IMR-90 (cell line): ENCODE measurements around the gene SIGLECL1. TPM values are rescaled to one million over a fixed set of nuclear protein-coding genes. Genes with fewer than 3 reads are reported as not detected.

Source experiments
- ATAC-seq: fragments of 200-7000 bp; cut with Tn5 transposase; 2 replicates; pipeline ENCODE4 v1.9.1; 2020; ENCODE audit warnings: low read depth, mild to moderate bottlenecking, moderate library complexity
- BruUV-seq: library from RNA; stranded (reverse); fragments of 400-500 nt; replicated peaks from 2 replicates; lab custom pipeline; 2021; lab: Mats Ljungman, UMichigan
- CTCF ChIA-PET: fragments of 300-600 bp; formaldehyde crosslinking; extraction: SDS; loops from one replicate; lab custom pipeline; 2021; ENCODE audit warnings: antibody characterized with exemption; lab: Yijun Ruan, JAX
- POLR2A ChIA-PET: fragments of 300-600 bp; sonication (Branson Sonifier 250); formaldehyde crosslinking; loops from one replicate; lab custom pipeline; 2022; ENCODE audit warnings: antibody characterized with exemption; ENCODE audit not compliant: unreplicated experiment; lab: Charles Lee
- DNase-seq: peaks from one replicate; pipeline ENCODE4 v3.0.0; 2013
- H2AFZ ChIP-seq: replicated peaks from 2 replicates; pipeline ENCODE3; 2013; ENCODE audit warnings: low read length, mild to moderate bottlenecking; ENCODE audit not compliant: poor library complexity
- H2AK5ac ChIP-seq: 2 replicates; pipeline ENCODE4 v1.6.1; 2013; ENCODE audit warnings: low read depth, low read length, inconsistent platforms
- H2AK9ac ChIP-seq: replicated peaks from 2 replicates; pipeline ENCODE3; 2013; ENCODE audit warnings: mild to moderate bottlenecking, low read depth, low read length, moderate library complexity; ENCODE audit not compliant: poor library complexity
- H2BK120ac ChIP-seq: 2 replicates; pipeline ENCODE4 v1.6.1; 2013; ENCODE audit warnings: low read depth, low read length, inconsistent platforms
- H2BK15ac ChIP-seq: 3 replicates; pipeline ENCODE4 v1.6.1; 2013; ENCODE audit warnings: low read depth, low read length, inconsistent platforms
- H2BK20ac ChIP-seq: 2 replicates; pipeline ENCODE4 v1.6.1; 2013; ENCODE audit warnings: low read depth, mild to moderate bottlenecking, inconsistent platforms, low read length, moderate library complexity
- H2BK5ac ChIP-seq: 2 replicates; pipeline ENCODE4 v1.6.1; 2013; ENCODE audit warnings: mild to moderate bottlenecking, low read depth, low read length, inconsistent platforms; ENCODE audit not compliant: poor library complexity, severe bottlenecking
- H3K14ac ChIP-seq: replicated peaks from 2 replicates; pipeline ENCODE4 v1.6.1; 2013; ENCODE audit warnings: low read depth, low read length, inconsistent platforms
- H3K18ac ChIP-seq: 2 replicates; pipeline ENCODE4 v1.6.1; 2013; ENCODE audit warnings: low read depth, low read length, control low read depth
- H3K23ac ChIP-seq: 2 replicates; pipeline ENCODE4 v1.6.1; 2013; ENCODE audit warnings: low read depth, low read length, inconsistent platforms
- H3K27ac ChIP-seq: 2 replicates; pipeline ENCODE4 v1.5.1; 2013; ENCODE audit warnings: mild to moderate bottlenecking, control low read depth, low read length; ENCODE audit not compliant: insufficient read depth
- H3K27me3 ChIP-seq: 2 replicates; pipeline ENCODE4 v1.6.1; 2013; ENCODE audit warnings: low read length; ENCODE audit not compliant: control insufficient read depth, insufficient read depth
- H3K36me3 ChIP-seq: 2 replicates; pipeline ENCODE4 v1.6.1; 2013; ENCODE audit warnings: low read length, mixed read lengths; ENCODE audit not compliant: control insufficient read depth, insufficient read depth
- H3K4ac ChIP-seq: 2 replicates; pipeline ENCODE4 v1.6.1; 2013; ENCODE audit warnings: low read depth, low read length, inconsistent platforms
- H3K4me1 ChIP-seq: 2 replicates; pipeline ENCODE4 v1.6.1; 2013; ENCODE audit warnings: low read length, mixed read lengths; ENCODE audit not compliant: control insufficient read depth, insufficient read depth
- H3K4me2 ChIP-seq: 2 replicates; pipeline ENCODE4 v1.6.1; 2013; ENCODE audit warnings: low read depth, mild to moderate bottlenecking, control low read depth, low read length, moderate library complexity
- H3K4me3 ChIP-seq: 2 replicates; pipeline ENCODE4 v1.5.1; 2013; ENCODE audit warnings: low read depth, mild to moderate bottlenecking, control low read depth, low read length, moderate library complexity; ENCODE audit not compliant: insufficient read depth
- H3K56ac ChIP-seq: 2 replicates; pipeline ENCODE4 v1.6.1; 2013; ENCODE audit warnings: low read length, inconsistent platforms; ENCODE audit not compliant: insufficient read depth; ENCODE audit errors: extremely low read depth
- H3K79me1 ChIP-seq, 2 experiments: 2 replicates each; pipeline ENCODE4 v1.6.1; 2013; ENCODE audit warnings: low read length in 2 of 2, inconsistent platforms in 1 of 2, low read depth in 1 of 2
- H3K9ac ChIP-seq: 2 replicates; pipeline ENCODE4 v1.6.1; 2013; ENCODE audit warnings: low read depth, low read length, control low read depth
- H3K9me1 ChIP-seq: 2 replicates; pipeline ENCODE4 v1.6.1; 2013; ENCODE audit warnings: low read length, inconsistent platforms; ENCODE audit not compliant: insufficient read depth
- H3K9me3 ChIP-seq: 2 replicates; pipeline ENCODE4 v1.6.1; 2013; ENCODE audit warnings: low read length; ENCODE audit not compliant: control insufficient read depth, insufficient read depth
- H4K20me1 ChIP-seq: 2 replicates; pipeline ENCODE4 v1.6.1; 2013; ENCODE audit warnings: low read length, inconsistent platforms; ENCODE audit not compliant: insufficient read depth
- H4K5ac ChIP-seq: 2 replicates; pipeline ENCODE4 v1.6.1; 2013; ENCODE audit warnings: mild to moderate bottlenecking, low read depth, low read length, control low read depth
- H4K8ac ChIP-seq, 2 experiments: 2 replicates each; pipeline ENCODE4 v1.6.1; 2013; ENCODE audit warnings: low read depth in 2 of 2, low read length in 2 of 2, control low read depth in 1 of 2, inconsistent platforms in 1 of 2
- H4K91ac ChIP-seq: 2 replicates; pipeline ENCODE4 v1.6.1; 2013; ENCODE audit warnings: low read depth, low read length, inconsistent platforms; ENCODE audit not compliant: insufficient read depth
- BHLHE40 ChIP-seq: fragments of 150-350 bp; IDR thresholded peaks from 2 replicates; pipeline ENCODE4 v1.6.1; 2016; ENCODE audit warnings: mild to moderate bottlenecking, low read depth, low read length
- CEBPB ChIP-seq: IDR thresholded peaks from 2 replicates; pipeline ENCODE4 v1.6.1; 2012; ENCODE audit warnings: low read depth, low read length, improper control_type of control experiment
- FOS ChIP-seq: fragments of 150-350 bp; IDR thresholded peaks from 2 replicates; pipeline ENCODE4 v1.6.1; 2016; ENCODE audit warnings: low read depth, low read length
- MAFK ChIP-seq: IDR thresholded peaks from 2 replicates; pipeline ENCODE4 v1.6.1; 2012; ENCODE audit warnings: low read depth, low read length, improper control_type of control experiment
- MAZ ChIP-seq: IDR thresholded peaks from 2 replicates; pipeline ENCODE4 v1.6.1; 2012; ENCODE audit warnings: low read depth, mild to moderate bottlenecking, low read length, improper control_type of control experiment, moderate library complexity, borderline replicate concordance
- POLR2A ChIP-seq: IDR thresholded peaks from 2 replicates; pipeline ENCODE4 v1.6.1; 2012; ENCODE audit warnings: mild to moderate bottlenecking, low read depth, low read length
- RAD21 ChIP-seq: IDR thresholded peaks from 2 replicates; pipeline ENCODE4 v1.6.1; 2012; ENCODE audit warnings: low read length, improper control_type of control experiment
- RCOR1 ChIP-seq: IDR thresholded peaks from 2 replicates; pipeline ENCODE4 v1.6.1; 2012; ENCODE audit warnings: mild to moderate bottlenecking, low read length, improper control_type of control experiment; ENCODE audit not compliant: insufficient replicate concordance
- SMC3 ChIP-seq: fragments of 150-350 bp; IDR thresholded peaks from 2 replicates; pipeline ENCODE4 v1.6.1; 2016; ENCODE audit warnings: low read depth, mild to moderate bottlenecking, antibody characterized with exemption, low read length, moderate library complexity
- WGBS, 2 experiments: methylation state at CpG; one replicate each; pipeline versions ENCODE4 v1.1.5 to v1.1.7; 2013; ENCODE audit warnings: missing lambda C conversion rate in 2 of 2; ENCODE audit not compliant: insufficient read length in 1 of 2; ENCODE audit errors: extremely low coverage in 2 of 2; 5-methylcytosine and 5-hydroxymethylcytosine counted together
- dilution Hi-C: fragments of 300-500 bp; cut with HindIII; formaldehyde crosslinking; loops from one replicate; pipeline ENCODE4 v1.14.3; 2018; ENCODE audit warnings: low sequenced_read_pairs; ENCODE audit not compliant: unreplicated experiment
- in situ Hi-C: fragments of 300-500 bp; cut with MboI; formaldehyde crosslinking; loops from 3 replicates; pipeline ENCODE4 v1.14.3; 2019; ENCODE audit warnings: low sequenced_read_pairs, inconsistent platforms, mixed read lengths
- intact Hi-C: fragments of 100-400 bp; cut with micrococcal nuclease; formaldehyde crosslinking; loops from 2 replicates; pipeline ENCODE4 v1.10.0; 2022
- polyA plus RNA-seq, 3 experiments: library from polyadenylated mRNA; depleted of rRNA; stranded (reverse); fragments of >200 nt; gene quantifications; 2 replicates each; pipeline ENCODE4 v1.2.3, GENCODE V29; 2012; ENCODE audit warnings: low replicate concordance in 1 of 3
- total RNA-seq: library from RNA; depleted of rRNA; stranded (reverse); fragments of >200 nt; gene quantifications from 2 replicates; pipeline ENCODE4 v1.2.3, GENCODE V29; 2012

The SIGLECL1 gene
- total and polyA plus RNA-seq, 2 of the 4 experiments (the other 2 are of a cell fraction) = not detected

- intact Hi-C loops = no loop called here
- Histone ChIP-seq H4K5ac (no peak overlapping the region), H3K36me3 (no peaks in the 10 kb centered on the region), H2AK5ac (no peak overlapping the region), H3K9me1 (no peaks in the 10 kb centered on the region), H3K18ac (no peak overlapping the region), H3K27ac (no peak overlapping the region), H3K4me2 (no peak overlapping the region), H3K79me1 (no peaks in the 10 kb centered on the region), H3K56ac (no peak overlapping the region), H4K91ac (no peak overlapping the region), H3K4me3 (no peak overlapping the region), H2BK15ac (no peak overlapping the region), H3K9me3 (peaks cover under 1% of the 10 kb centered on the region; the same call in 1 of the 2 replicates), H3K4ac (no peak overlapping the region), H3K9ac (no peak overlapping the region), H4K8ac (no peak overlapping the region), H3K27me3 (no peaks in the 10 kb centered on the region), H3K23ac (no peak overlapping the region), H2BK5ac (no peak overlapping the region), H2AK9ac (no peak overlapping the region), H3K4me1 (no peaks in the 10 kb centered on the region), H2AFZ (no peak overlapping the region), H2BK20ac (no peak overlapping the region), H3K14ac (no peak overlapping the region), H4K20me1 (no peaks in the 10 kb centered on the region), H2BK120ac (no peak overlapping the region)
- TF ChIP-seq RAD21 (no peak), RCOR1 (no peak), SMC3 (no peak), MAFK (no peak), MAZ (no peak), BHLHE40 (no peak), FOS (no peak), POLR2A (no peak), CEBPB (no peak)
- no CpG with 5 or more reads among the region's 2 CpGs for WGBS, 2 experiments
- in situ Hi-C loops = no loop called here
- dilution Hi-C loops = no loop called here
- POLR2A ChIA-PET = no interaction called here
- DNase-seq (no peak), ATAC-seq (no peak)
- no TSS peak for BruUV-seq
- CTCF ChIA-PET = no interaction called here
Measured at GRCh38 chr19:51227966-51228365, 22.9 kb upstream of the SIGLECL1 start.
